Globus pallidus (tissue), 1 donor: ENCODE data around the gene PROX2.

ENCODE experiments used
- DNase-seq: peaks from one replicate; pipeline ENCODE4 v3.0.0-alpha.2; 2015; ENCODE audit warnings: low spot score

The PROX2 gene

DNA sequence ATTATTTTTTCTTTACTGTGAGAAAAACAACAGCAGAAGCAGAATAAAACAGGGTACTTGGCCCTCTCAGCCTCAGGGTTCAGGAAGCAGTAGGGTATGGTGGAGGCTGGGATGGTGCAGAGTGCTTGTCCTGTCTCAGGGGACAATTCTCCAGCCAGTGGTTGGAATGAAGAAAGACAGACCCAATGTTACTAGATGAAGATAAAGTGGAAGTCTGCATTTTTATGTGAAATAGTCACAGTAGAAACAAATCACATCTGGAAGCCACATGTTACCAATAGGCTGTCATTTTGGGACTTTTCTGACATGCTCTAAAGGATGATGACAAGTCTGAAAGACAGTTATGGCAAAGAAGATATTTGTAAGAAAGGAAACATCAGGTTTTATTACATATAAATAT is 32.3 kb downstream of the PROX2 start:
- no peak for DNase-seq

DNA sequence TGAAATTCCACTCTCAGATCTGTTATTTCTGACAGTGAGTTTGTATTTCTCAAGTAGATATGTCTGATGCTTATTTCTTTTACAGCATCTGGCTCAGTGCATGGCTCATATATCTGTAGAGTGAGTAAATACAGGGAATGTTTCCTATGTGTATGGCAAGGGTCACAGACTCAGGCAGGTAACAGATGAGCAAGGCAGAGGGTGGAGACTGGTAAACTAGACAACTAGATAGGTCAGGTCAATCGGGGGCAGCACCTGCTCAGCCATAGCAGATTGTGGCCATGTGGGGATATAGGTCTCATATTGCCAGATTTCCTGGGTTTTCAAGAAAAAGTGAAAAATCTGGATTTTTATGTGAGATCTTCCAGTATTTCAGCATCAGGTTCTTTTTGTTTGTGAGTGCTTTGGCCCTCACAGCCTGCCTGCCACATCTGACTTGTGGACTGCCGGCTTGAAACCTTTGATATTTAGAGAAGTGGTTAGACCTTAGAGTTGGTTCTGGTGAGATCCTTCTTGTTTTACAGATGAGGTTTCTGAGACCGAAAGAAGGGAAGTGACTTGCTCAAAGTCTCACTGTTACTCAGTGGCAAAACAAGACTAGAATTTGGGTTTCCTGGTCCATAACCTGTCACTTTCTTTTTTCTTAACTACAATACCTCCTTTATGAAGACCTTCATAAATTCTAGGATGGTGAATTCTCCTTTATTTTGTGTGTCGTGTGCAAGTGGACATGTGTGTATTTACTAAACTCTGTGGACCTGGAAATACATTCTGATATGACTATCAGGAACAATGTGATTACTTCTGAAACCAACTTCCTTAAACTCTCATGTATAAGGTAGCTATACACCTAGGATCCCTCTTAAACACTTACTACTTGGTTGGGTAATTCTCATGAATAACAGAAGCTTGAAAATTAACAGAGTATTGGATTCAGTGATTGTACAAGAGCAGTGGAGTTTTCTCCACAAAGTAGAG is 34.4 kb downstream of the PROX2 start:
- DNase-seq = no peak

DNA sequence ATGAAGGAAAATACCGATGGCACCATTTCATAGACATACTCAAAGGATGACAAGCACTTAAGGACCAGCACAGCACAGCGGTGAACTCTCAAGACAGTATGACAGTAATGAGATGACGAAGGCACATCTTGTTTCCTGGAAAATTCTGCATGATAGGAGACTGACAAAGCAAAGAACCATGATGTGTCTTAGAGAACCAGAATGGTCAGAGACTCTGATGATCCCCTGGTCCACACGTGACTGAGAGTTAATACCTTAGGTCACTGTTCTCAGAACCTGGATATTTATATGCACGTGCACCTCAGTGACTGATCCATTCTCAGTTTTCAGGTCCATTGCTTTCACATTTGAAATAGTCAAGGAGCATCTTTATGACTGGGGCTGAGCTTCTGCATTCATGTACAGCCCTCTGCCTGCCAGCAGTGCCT is 35.3 kb downstream of the PROX2 start:
- no peak for DNase-seq

- DNase-seq = no peak
These were observed 37.8 kb downstream of the PROX2 start for GRCh38 chr14:74838166-74838565.

GRCh38 chr14:74836251-74836960 is 39.5 kb downstream of the PROX2 start:
- DNase-seq = no peak

- no peak for DNase-seq
These were observed 40.2 kb downstream of the PROX2 start for GRCh38 chr14:74835645-74836250.

- DNase-seq = no peak
These were observed 41.1 kb downstream of the PROX2 start for GRCh38 chr14:74834692-74835392.

DNA sequence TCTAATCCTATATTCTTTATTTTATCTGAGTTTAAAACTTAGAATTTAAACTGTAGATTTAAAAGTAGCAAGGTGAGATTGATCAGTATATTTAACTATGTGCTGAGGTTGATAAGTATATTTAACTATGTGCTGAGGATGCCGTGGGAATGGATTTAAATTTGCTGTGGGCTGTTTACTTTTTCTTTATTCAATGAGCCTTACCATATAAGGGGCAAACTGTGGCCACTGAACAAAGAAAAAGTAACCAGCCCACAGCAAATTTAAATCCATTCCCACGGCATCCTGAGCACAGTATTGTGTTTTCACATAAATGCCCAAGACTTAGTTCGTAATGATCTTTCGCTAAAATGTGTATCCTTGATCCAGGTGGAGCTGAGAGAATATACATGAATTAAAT is 43.1 kb downstream of the PROX2 start:
- no peak for DNase-seq

- DNase-seq = no peak
These were observed 46.7 kb downstream of the PROX2 start for GRCh38 chr14:74829251-74829650.

- DNase-seq = no peak
These were observed 49.4 kb downstream of the PROX2 start for GRCh38 chr14:74826574-74826973.
